Tibial nerve (tissue), 4 donors: ENCODE data around the gene CCNI. TPM values are rescaled to one million over a fixed set of nuclear protein-coding genes. Genes with fewer than 3 reads are reported as not detected.

Experiments
- total RNA-seq, 4 donors: library from RNA; depleted of rRNA; stranded (reverse); fragments of >200 nt; gene quantifications; one replicate each; pipeline ENCODE4 v1.1.0, GENCODE V29; 2016

CCNI gene
- total RNA-seq, 4 donors from 2014 or later: 186 to 259 (median 198) TPM

Other genes starting within 250 kb of the CCNI start
- gene SOWAHB, start 177.8 kb downstream of the CCNI start, total RNA-seq: under 1 TPM in 2 of 4 donors, not detected in 2; 0.21 to 0.90 TPM
- 100 to 1,000 TPM; 111 to 205 (median 176) TPM for gene SEPTIN11, start 126.2 kb downstream of the CCNI start, total RNA-seq
- gene CCNG2, start 81.2 kb upstream of the CCNI start, total RNA-seq: 10 to 100 TPM; 21.0 to 36.7 (median 27.9) TPM